ENCODE data around the gene KCNF1. TPM values are rescaled to one million over a fixed set of nuclear protein-coding genes. Genes with fewer than 3 reads are reported as not detected.

KCNF1 gene
- total and polyA plus RNA-seq, 4 donors: not detected

DNA sequence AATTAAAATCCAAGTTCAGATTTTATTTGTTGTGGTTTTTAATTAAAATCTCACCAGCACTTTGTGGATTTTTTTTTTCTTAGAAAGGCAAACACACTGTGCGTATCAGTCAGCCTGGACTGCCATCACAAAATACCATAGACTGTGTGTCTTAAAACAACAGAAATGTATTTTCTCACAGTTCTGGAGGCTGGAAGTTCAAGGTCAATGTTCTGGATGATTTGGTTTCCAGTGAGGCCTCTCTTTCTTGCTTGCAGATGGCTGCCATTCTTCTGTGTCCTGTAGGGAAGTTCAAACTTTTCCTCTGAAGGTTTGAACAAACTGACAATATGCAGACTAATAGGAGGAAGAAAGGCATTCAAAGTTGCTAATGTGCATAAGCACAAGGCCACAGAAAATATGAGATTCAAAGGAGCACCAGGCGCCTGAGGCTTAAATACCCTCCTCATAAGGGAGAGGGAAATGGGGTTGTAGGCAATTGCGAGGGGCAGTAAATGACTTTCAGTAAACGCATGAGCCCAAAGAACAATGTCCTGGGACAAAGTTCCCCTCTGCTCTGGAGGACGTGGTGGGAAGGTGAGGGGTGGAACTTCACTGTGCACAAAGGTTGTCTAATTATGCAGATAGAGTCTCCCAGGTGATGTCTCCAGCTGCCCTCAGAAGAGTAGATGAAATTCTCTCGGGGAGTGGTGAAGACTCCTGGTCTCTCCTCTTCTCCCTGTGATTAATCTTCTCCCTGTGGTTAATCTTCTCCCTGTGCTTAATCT lies 26.5 kb upstream of the KCNF1 start:
- ATAC-seq (ENCODE audit: low FRiP score) (no peak), DNase-seq (no peak)
- no peaks in the 10 kb centered on the region for H3K4me1 ChIP-seq (ENCODE audit: control insufficient read depth in 1 of 2, insufficient read depth in 2 of 2, low read length in 2 of 2)
- H3K27me3 ChIP-seq (ENCODE audit: control insufficient read depth in 1 of 2, insufficient read depth in 2 of 2, low read length in 1 of 2): no peaks in the 10 kb centered on the region
- H3K4me3 ChIP-seq (ENCODE audit: low read length in 2 of 2): no peak overlapping the region
- intact Hi-C loops (cut with DNase I): no loop called here
- H3K36me3 ChIP-seq (ENCODE audit: control insufficient read depth in 1 of 2, insufficient read depth in 2 of 2, low read length in 1 of 2): no peaks in the 10 kb centered on the region
- WGBS, 2 donors: 84 to 87% methylated on average over 6 of the region's 6 CpGs
- H3K27ac ChIP-seq (ENCODE audit: low read depth in 1 of 2, low read length in 2 of 2): no peak overlapping the region
- H3K9me3 ChIP-seq (ENCODE audit: control insufficient read depth, low read length): no peaks in the 10 kb centered on the region

- no peak overlapping the region for H3K27ac ChIP-seq (ENCODE audit: low read depth in 1 of 2, low read length in 2 of 2)
- intact Hi-C loops (cut with DNase I): no loop called here
- H3K4me3 ChIP-seq (ENCODE audit: low read length in 2 of 2): no peak overlapping the region
- H3K36me3 ChIP-seq (ENCODE audit: control insufficient read depth in 1 of 2, insufficient read depth in 2 of 2, low read length in 1 of 2): no peaks in the 10 kb centered on the region
- H3K27me3 ChIP-seq (ENCODE audit: control insufficient read depth in 1 of 2, insufficient read depth in 2 of 2, low read length in 1 of 2): no peaks in the 10 kb centered on the region
- ATAC-seq (ENCODE audit: low FRiP score) (no peak), DNase-seq (no peak)
- WGBS, 2 donors: 73 to 78% methylated on average over 3 of the region's 3 CpGs
- no peaks in the 10 kb centered on the region for H3K9me3 ChIP-seq (ENCODE audit: control insufficient read depth, low read length)
- H3K4me1 ChIP-seq (ENCODE audit: control insufficient read depth in 1 of 2, insufficient read depth in 2 of 2, low read length in 2 of 2): no peaks in the 10 kb centered on the region
These were observed 24.3 kb upstream of the KCNF1 start for GRCh38 chr2:10887476-10887875.

GRCh38 chr2:10889651-10890215 lies 22.0 kb upstream of the KCNF1 start:
- no peaks in the 10 kb centered on the region for H3K4me1 ChIP-seq (ENCODE audit: control insufficient read depth in 1 of 2, insufficient read depth in 2 of 2, low read length in 2 of 2)
- H3K27ac ChIP-seq (ENCODE audit: low read depth in 1 of 2, low read length in 2 of 2): no peak overlapping the region
- H3K36me3 ChIP-seq (ENCODE audit: control insufficient read depth in 1 of 2, insufficient read depth in 2 of 2, low read length in 1 of 2): no peaks in the 10 kb centered on the region
- DNase-seq: no peak
- H3K9me3 ChIP-seq (ENCODE audit: control insufficient read depth, low read length): no peaks in the 10 kb centered on the region
- H3K27me3 ChIP-seq (ENCODE audit: control insufficient read depth in 1 of 2, insufficient read depth in 2 of 2, low read length in 1 of 2): no peaks in the 10 kb centered on the region
- no peak overlapping the region for H3K4me3 ChIP-seq (ENCODE audit: low read length in 2 of 2)
- 72 to 75% methylated on average over 9 of the region's 9 CpGs for WGBS, 2 donors
- intact Hi-C loops (cut with DNase I): no loop called here
- ATAC-seq (ENCODE audit: low FRiP score): no peak

DNA sequence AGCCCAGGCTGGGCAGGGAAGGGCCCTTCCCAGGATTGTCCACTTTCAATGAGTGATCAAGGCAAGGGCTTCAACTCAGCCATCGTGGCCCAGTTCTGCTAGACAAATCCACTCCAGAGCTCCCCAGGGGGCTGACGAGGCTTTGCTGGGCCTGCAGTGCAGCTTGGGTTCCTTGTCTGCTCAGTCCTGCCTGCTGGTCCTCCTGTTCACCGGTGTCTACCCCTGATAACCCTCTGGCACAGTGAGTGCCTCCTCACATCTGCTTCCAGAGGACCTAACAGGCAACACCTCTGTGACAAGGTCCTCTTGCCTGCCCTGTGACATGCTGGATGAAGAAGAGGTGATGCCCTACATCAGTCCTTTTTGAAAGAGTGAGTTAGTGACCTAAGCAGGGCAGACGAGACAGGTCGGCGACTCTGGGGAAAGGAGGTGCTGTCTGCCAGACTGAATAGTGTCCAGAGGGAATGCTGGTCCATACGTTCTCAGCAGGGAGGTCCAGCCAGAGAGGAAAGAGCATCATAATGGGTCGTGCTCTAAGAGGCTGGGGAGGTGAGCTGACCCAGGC lies 20.9 kb upstream of the KCNF1 start:
- no peaks in the 10 kb centered on the region for H3K27me3 ChIP-seq (ENCODE audit: control insufficient read depth in 1 of 2, insufficient read depth in 2 of 2, low read length in 1 of 2)
- intact Hi-C loops (cut with DNase I): no loop called here
- H3K36me3 ChIP-seq (ENCODE audit: control insufficient read depth in 1 of 2, insufficient read depth in 2 of 2, low read length in 1 of 2): no peaks in the 10 kb centered on the region
- no peak overlapping the region for H3K27ac ChIP-seq (ENCODE audit: low read depth in 1 of 2, low read length in 2 of 2)
- no peaks in the 10 kb centered on the region for H3K9me3 ChIP-seq (ENCODE audit: control insufficient read depth, low read length)
- H3K4me1 ChIP-seq (ENCODE audit: control insufficient read depth in 1 of 2, insufficient read depth in 2 of 2, low read length in 2 of 2): no peaks in the 10 kb centered on the region
- ATAC-seq (ENCODE audit: low FRiP score): no peak
- DNase-seq: no peak
- no peak overlapping the region for H3K4me3 ChIP-seq (ENCODE audit: low read length in 2 of 2)
- 69 to 73% methylated on average over 8 of the region's 8 CpGs for WGBS, 2 donors

DNA sequence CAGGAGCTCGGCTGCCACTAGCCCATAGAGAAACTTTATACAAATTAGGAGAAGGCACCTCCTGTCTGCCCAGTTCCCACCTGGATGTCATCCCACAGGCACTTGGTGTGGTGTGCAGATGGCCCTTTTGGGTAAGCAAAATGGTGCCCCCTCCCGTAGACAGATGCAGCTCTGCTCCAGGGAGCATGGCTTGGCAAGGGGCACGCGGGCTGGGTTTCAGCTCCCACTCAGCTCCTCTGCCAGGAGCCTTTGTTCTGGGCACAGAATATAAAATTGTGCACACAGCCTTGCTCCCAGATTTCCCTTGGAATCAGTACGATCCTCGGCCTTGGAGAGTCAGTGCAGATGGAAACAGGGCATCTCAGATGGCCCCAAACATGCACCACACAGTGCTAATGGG lies 20.3 kb upstream of the KCNF1 start:
- Histone ChIP-seq H3K36me3 (ENCODE audit: control insufficient read depth in 1 of 2, insufficient read depth in 2 of 2, low read length in 1 of 2) (no peaks in the 10 kb centered on the region), H3K4me1 (ENCODE audit: control insufficient read depth in 1 of 2, insufficient read depth in 2 of 2, low read length in 2 of 2) (no peaks in the 10 kb centered on the region), H3K27ac (ENCODE audit: low read depth in 1 of 2, low read length in 2 of 2) (no peak overlapping the region), H3K9me3 (ENCODE audit: control insufficient read depth, low read length) (no peaks in the 10 kb centered on the region), H3K4me3 (ENCODE audit: low read length in 2 of 2) (no peak overlapping the region), H3K27me3 (ENCODE audit: control insufficient read depth in 1 of 2, insufficient read depth in 2 of 2, low read length in 1 of 2) (no peaks in the 10 kb centered on the region)
- ATAC-seq (ENCODE audit: low FRiP score) (no peak), DNase-seq (no peak)
- intact Hi-C loops (cut with DNase I): no loop called here
- WGBS, 2 donors: 76 to 77% methylated on average over 6 of the region's 6 CpGs

DNA sequence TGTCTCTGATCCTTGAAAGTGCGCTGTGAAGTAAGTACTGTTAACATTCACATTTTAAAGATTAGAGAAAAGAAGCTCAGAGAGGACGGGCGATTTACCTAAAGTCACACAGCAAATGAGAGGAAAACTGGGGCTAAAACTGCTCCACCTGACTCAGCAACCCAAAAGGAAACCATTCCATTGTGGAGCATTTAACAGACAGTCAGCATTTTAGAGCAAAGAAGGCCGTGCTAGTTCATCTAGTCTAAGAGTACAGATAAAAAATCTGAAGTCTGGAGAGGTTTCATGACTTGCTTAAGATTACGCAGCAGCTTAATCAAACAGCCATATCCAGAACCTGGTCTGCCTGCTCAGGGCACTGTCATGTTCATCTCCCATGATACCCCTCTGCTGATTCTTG lies 19.9 kb upstream of the KCNF1 start:
- no peak overlapping the region for H3K4me3 ChIP-seq (ENCODE audit: low read length in 2 of 2)
- ATAC-seq (ENCODE audit: low FRiP score) (no peak), DNase-seq (no peak)
- no peak overlapping the region for H3K27ac ChIP-seq (ENCODE audit: low read depth in 1 of 2, low read length in 2 of 2)
- intact Hi-C loops (cut with DNase I): no loop called here
- H3K4me1 ChIP-seq (ENCODE audit: control insufficient read depth in 1 of 2, insufficient read depth in 2 of 2, low read length in 2 of 2): no peaks in the 10 kb centered on the region
- 84 to 88% methylated on average over 5 of the region's 5 CpGs for WGBS, 2 donors
- H3K9me3 ChIP-seq (ENCODE audit: control insufficient read depth, low read length): no peaks in the 10 kb centered on the region
- H3K36me3 ChIP-seq (ENCODE audit: control insufficient read depth in 1 of 2, insufficient read depth in 2 of 2, low read length in 1 of 2): no peaks in the 10 kb centered on the region
- H3K27me3 ChIP-seq (ENCODE audit: control insufficient read depth in 1 of 2, insufficient read depth in 2 of 2, low read length in 1 of 2): no peaks in the 10 kb centered on the region

GRCh38 chr2:10892316-10892715 lies 19.4 kb upstream of the KCNF1 start:
- Histone ChIP-seq H3K4me3 (ENCODE audit: low read length in 2 of 2) (no peak overlapping the region), H3K36me3 (ENCODE audit: control insufficient read depth in 1 of 2, insufficient read depth in 2 of 2, low read length in 1 of 2) (no peaks in the 10 kb centered on the region), H3K9me3 (ENCODE audit: control insufficient read depth, low read length) (no peaks in the 10 kb centered on the region), H3K27ac (ENCODE audit: low read depth in 1 of 2, low read length in 2 of 2) (no peak overlapping the region), H3K4me1 (ENCODE audit: control insufficient read depth in 1 of 2, insufficient read depth in 2 of 2, low read length in 2 of 2) (no peaks in the 10 kb centered on the region), H3K27me3 (ENCODE audit: control insufficient read depth in 1 of 2, insufficient read depth in 2 of 2, low read length in 1 of 2) (no peaks in the 10 kb centered on the region)
- DNase-seq: no peak
- ATAC-seq (ENCODE audit: low FRiP score): no peak
- intact Hi-C loops (cut with DNase I): no loop called here

DNA sequence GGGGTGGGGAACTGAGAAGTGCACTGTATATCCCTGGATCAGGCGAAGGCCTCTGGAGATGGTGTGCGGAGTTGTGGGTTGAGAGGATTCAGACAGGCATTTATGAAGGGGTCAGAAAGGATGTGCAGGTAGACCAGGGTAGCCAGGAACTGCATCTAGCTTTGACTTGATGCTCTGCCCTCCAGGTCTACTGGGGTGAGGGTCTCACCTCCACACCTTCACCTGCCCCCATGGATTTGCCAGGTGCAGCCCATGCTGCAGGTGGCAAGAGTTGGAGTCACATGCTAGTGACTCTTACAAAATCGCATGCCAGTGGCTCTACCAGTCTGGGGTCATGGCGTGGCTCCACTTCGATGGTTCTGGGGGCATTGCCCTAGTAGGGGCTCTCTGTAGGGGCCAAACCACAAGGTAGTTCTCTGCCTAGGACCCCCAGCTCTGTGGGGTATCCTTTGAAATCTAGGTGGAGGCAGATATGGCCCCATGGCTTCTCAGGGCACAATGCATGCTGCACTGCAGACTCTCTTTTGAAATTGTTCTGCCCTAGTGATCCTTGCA lies 18.9 kb upstream of the KCNF1 start:
- Histone ChIP-seq H3K27ac (ENCODE audit: low read depth in 1 of 2, low read length in 2 of 2) (no peak overlapping the region), H3K9me3 (ENCODE audit: control insufficient read depth, low read length) (no peaks in the 10 kb centered on the region), H3K4me3 (ENCODE audit: low read length in 2 of 2) (no peak overlapping the region), H3K36me3 (ENCODE audit: control insufficient read depth in 1 of 2, insufficient read depth in 2 of 2, low read length in 1 of 2) (no peaks in the 10 kb centered on the region), H3K27me3 (ENCODE audit: control insufficient read depth in 1 of 2, insufficient read depth in 2 of 2, low read length in 1 of 2) (no peaks in the 10 kb centered on the region), H3K4me1 (ENCODE audit: control insufficient read depth in 1 of 2, insufficient read depth in 2 of 2, low read length in 2 of 2) (no peaks in the 10 kb centered on the region)
- ATAC-seq (ENCODE audit: low FRiP score) (no peak), DNase-seq (no peak)
- intact Hi-C loops (cut with DNase I): no loop called here
- WGBS, 2 donors: 72 to 84% methylated on average over 5 of the region's 5 CpGs
